Measurements from ENCODE around the gene SALL3. TPM values are rescaled to one million over a fixed set of nuclear protein-coding genes. Genes with fewer than 3 reads are reported as not detected.

SALL3 gene
- total RNA-seq, 1 donor from 2014 or later, result 0.36 TPM

DNA sequence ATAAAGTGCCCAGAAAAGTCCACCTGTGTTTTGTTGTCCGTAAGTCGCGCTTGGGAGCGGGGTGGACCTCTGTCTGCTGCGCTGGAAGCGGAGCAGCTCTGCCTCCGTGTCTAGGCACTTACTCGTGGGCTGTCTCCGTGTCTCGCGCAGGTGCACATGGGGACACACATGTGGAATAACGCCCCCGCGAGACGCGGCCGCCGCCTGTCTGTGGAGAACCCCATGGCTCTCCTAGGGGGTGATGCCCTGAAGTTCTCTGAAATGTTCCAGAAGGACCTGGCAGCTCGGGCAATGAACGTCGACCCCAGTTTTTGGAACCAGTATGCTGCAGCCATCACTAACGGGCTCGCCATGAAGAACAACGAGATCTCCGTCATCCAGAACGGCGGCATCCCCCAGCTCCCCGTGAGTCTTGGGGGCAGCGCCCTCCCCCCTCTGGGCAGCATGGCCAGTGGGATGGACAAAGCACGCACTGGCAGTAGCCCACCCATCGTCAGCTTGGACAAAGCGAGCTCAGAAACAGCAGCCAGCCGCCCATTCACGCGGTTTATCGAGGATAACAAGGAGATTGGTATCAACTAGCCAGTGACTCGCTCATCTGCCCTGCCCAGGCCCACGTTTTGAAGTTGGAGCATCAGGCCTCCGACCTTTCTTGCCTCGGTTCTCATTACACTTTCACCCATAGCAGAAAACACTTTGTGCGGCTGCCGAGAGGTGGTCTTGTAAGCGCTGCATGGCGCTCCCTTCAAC is 17.3 kb downstream of the SALL3 start:
- H3K27ac ChIP-seq (replicated peaks), result no peak overlapping the region
- intact Hi-C loops (cut with micrococcal nuclease), result no loop called here
- TF ChIP-seq, protein P1, sequence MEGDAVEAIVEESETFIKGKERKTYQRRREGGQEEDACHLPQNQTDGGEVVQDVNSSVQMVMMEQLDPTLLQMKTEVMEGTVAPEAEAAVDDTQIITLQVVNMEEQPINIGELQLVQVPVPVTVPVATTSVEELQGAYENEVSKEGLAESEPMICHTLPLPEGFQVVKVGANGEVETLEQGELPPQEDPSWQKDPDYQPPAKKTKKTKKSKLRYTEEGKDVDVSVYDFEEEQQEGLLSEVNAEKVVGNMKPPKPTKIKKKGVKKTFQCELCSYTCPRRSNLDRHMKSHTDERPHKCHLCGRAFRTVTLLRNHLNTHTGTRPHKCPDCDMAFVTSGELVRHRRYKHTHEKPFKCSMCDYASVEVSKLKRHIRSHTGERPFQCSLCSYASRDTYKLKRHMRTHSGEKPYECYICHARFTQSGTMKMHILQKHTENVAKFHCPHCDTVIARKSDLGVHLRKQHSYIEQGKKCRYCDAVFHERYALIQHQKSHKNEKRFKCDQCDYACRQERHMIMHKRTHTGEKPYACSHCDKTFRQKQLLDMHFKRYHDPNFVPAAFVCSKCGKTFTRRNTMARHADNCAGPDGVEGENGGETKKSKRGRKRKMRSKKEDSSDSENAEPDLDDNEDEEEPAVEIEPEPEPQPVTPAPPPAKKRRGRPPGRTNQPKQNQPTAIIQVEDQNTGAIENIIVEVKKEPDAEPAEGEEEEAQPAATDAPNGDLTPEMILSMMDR (IDR thresholded peaks at IDR 0.05; ENCODE audit: borderline replicate concordance), result no peak
- no peaks in the 10 kb centered on the region for H3K9me3 ChIP-seq (replicated peaks)
- DNase-seq, result no peak
- no peaks in the 10 kb centered on the region for H3K36me3 ChIP-seq
- H3K27me3 ChIP-seq (ENCODE audit: low read depth), result peaks cover 61% of the 10 kb centered on the region
- no peak overlapping the region for H3K4me3 ChIP-seq
- no peaks in the 10 kb centered on the region for H3K4me1 ChIP-seq

DNA sequence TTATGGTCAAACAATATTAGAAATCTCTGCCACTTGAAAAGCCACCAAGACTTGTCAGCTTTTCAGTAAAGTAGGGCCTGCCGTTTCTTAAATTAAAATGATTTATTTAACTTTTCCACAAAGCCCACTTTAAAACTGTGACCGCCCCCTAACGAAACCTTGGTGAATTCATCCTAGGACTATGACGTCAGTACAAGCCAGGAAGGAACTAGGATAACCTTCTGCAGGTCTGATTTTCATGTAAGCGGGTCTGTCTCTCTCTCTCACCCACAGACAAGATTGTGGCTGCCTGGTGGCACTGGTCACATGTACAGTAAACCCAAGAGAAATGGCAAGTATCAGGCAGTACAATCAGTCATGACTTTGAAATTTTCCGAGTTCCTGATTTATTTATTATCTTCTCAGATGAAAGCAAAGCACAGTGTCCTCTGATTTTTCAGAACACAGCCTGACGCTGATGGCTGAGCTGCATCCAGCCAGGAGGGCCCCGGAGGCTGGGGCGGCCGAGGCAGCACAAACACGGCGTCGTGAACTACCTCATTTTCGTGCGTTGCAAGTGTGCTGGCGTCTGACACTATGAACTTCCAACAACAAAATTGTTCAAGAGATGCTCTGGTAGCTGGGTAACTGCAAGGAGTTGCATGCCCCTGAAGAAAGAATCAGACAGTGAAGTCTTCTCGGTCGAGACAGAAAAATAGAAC is 18.9 kb downstream of the SALL3 start:
- no peak for DNase-seq
- intact Hi-C loops (cut with micrococcal nuclease), result no loop called here
- peaks cover 58% of the 10 kb centered on the region for H3K27me3 ChIP-seq (ENCODE audit: low read depth)
- no peak overlapping the region for H3K4me3 ChIP-seq
- no peaks in the 10 kb centered on the region for H3K4me1 ChIP-seq
- TF ChIP-seq, protein P1 (IDR thresholded peaks at IDR 0.05; ENCODE audit: borderline replicate concordance), result no peak
- no peaks in the 10 kb centered on the region for H3K9me3 ChIP-seq (replicated peaks)
- no peak overlapping the region for H3K27ac ChIP-seq (replicated peaks)
- no peaks in the 10 kb centered on the region for H3K36me3 ChIP-seq

DNA sequence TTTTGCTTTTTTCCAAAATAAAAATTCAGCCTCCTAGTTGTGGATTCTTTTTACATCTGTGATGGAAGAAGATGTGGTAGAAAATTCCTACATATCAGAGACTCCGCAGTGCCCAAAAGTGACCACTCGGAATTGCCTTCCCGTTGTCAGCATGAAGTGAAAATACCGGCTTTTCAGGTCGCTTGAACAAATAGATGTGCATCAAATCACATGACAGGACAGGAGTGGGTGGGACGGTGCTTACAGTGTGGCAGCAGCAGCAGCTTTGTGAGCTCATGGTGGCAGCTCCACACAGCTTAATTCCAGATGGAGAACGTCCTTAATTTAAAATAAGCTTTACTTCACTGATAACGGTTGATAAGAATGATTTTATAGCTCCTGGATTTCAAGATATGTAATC is 20.3 kb downstream of the SALL3 start:
- intact Hi-C loops (cut with micrococcal nuclease), result no loop called here
- Histone ChIP-seq H3K27ac (replicated peaks) (no peak overlapping the region), H3K36me3 (no peaks in the 10 kb centered on the region), H3K27me3 (ENCODE audit: low read depth) (peaks cover 65% of the 10 kb centered on the region), H3K4me1 (no peaks in the 10 kb centered on the region), H3K9me3 (replicated peaks) (no peaks in the 10 kb centered on the region), H3K4me3 (no peak overlapping the region)
- DNase-seq, result no peak
- TF ChIP-seq, protein P1 (IDR thresholded peaks at IDR 0.05; ENCODE audit: borderline replicate concordance), result no peak

DNA sequence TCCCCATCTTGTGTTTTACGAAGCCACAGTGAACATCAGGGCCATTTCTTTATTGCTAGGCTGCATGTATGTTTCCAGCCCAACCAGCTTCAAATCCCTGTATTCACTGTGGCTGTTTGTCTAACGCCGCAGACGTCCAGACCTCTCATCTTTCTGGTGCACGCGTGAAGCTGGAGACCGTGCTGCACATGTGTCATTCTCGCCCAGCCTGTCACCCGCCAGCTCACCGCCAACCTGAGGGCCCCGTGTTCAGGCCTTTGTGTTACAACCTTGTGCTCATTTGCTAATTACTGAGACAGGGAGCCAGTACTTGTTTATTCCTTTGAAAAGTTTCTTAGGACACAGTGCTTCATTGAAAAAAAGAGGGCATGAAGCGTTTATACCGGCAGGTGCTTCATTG is 21.4 kb downstream of the SALL3 start:
- TF ChIP-seq, protein P1 (IDR thresholded peaks at IDR 0.05; ENCODE audit: borderline replicate concordance), result no peak
- intact Hi-C loops (cut with micrococcal nuclease), result no loop called here

DNA sequence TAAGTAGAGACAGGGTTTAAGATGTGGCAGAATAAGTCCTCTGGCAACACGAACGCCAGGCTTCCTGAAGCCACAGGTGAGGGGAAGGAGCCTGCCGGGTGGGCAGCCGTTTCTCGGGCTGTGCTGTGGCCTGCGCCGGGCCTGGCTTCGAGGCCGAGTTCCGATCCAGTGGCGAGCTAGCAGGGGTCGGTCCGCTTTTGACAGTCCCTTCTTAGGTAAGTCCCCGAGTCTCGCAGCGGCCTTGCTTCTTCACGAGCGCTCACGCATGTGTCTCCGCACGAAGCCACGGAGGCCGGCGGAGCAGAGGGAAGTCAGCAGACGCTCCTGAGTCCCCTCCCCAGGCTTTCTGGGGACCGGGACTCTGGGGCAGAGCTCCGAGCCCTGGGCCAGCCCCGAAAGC is 26.0 kb downstream of the SALL3 start:
- TF ChIP-seq, protein P1 (IDR thresholded peaks at IDR 0.05; ENCODE audit: borderline replicate concordance), result no peak
- intact Hi-C loops (cut with micrococcal nuclease), result no loop called here

More for the DNA sequence above, 21.4 kb downstream of the SALL3 start:
- no peaks in the 10 kb centered on the region for H3K9me3 ChIP-seq (replicated peaks)
- H3K27me3 ChIP-seq (ENCODE audit: low read depth), result peaks cover 69% of the 10 kb centered on the region
- H3K36me3 ChIP-seq, result no peaks in the 10 kb centered on the region
- H3K4me1 ChIP-seq, result no peaks in the 10 kb centered on the region
- no peak overlapping the region for H3K4me3 ChIP-seq
- DNase-seq, result no peak
- no peak overlapping the region for H3K27ac ChIP-seq (replicated peaks)

More for the DNA sequence above, 26.0 kb downstream of the SALL3 start:
- H3K27me3 ChIP-seq (ENCODE audit: low read depth), result peaks cover 58% of the 10 kb centered on the region
- no peaks in the 10 kb centered on the region for H3K9me3 ChIP-seq (replicated peaks)
- no peak overlapping the region for H3K4me3 ChIP-seq
- no peak overlapping the region for H3K27ac ChIP-seq (replicated peaks)
- H3K4me1 ChIP-seq, result no peaks in the 10 kb centered on the region
- H3K36me3 ChIP-seq, result no peaks in the 10 kb centered on the region
- DNase-seq, result no peak

Data from left ventricle myocardium inferior (tissue), 1 donor.